HG02623 (cell line): Measurements from ENCODE around the gene UNC5B.

Experiments used
- ATAC-seq: cut with Tn5 transposase; IDR thresholded peaks from one replicate; pipeline ENCODE4 v1.9.1; 2021; ENCODE audit warnings: moderate library complexity; ENCODE audit not compliant: unreplicated experiment

The UNC5B gene

GRCh38 chr10:71221586-71222202, 9.3 kb downstream of the UNC5B start:
- ATAC-seq, result no peak

- no peak for ATAC-seq
Observed at GRCh38 chr10:71222601-71223346, 10.4 kb downstream of the UNC5B start.

GRCh38 chr10:71223347-71224058, 11.1 kb downstream of the UNC5B start:
- no peak for ATAC-seq

- ATAC-seq, result no peak
Observed at GRCh38 chr10:71225291-71226058, 13.1 kb downstream of the UNC5B start.

- ATAC-seq, result no peak
Observed at GRCh38 chr10:71228875-71229675, 16.7 kb downstream of the UNC5B start.

GRCh38 chr10:71229726-71230655, 17.6 kb downstream of the UNC5B start:
- no peak for ATAC-seq

GRCh38 chr10:71230656-71231025, 18.3 kb downstream of the UNC5B start:
- no peak for ATAC-seq

GRCh38 chr10:71231206-71231605, 18.8 kb downstream of the UNC5B start:
- ATAC-seq, result no peak

GRCh38 chr10:71232089-71232998, 20.0 kb downstream of the UNC5B start:
- ATAC-seq, result no peak

- ATAC-seq, result no peak
Observed at GRCh38 chr10:71233482-71233892, 21.1 kb downstream of the UNC5B start.

GRCh38 chr10:71234004-71234894, 21.9 kb downstream of the UNC5B start:
- ATAC-seq, result no peak

- no peak for ATAC-seq
Observed at GRCh38 chr10:71234970-71235685, 22.8 kb downstream of the UNC5B start.

GRCh38 chr10:71235808-71236207, 23.4 kb downstream of the UNC5B start:
- no peak for ATAC-seq

GRCh38 chr10:71236286-71236685, 23.9 kb downstream of the UNC5B start:
- ATAC-seq, result no peak

- no peak for ATAC-seq
Observed at GRCh38 chr10:71236822-71237682, 24.7 kb downstream of the UNC5B start.
